GM19193 (cell line): ENCODE measurements around the gene ST6GALNAC2.
A peak's percentile ranks its signal among the peaks of the same experiment; 100 is the strongest.

Source experiments
- POLR2A ChIP-seq: IDR thresholded peaks from 4 replicates; pipeline ENCODE4 v1.6.1; 2011; ENCODE audit not compliant: insufficient read depth, insufficient read length; ENCODE audit errors: extremely low read depth

The ST6GALNAC2 gene

DNA sequence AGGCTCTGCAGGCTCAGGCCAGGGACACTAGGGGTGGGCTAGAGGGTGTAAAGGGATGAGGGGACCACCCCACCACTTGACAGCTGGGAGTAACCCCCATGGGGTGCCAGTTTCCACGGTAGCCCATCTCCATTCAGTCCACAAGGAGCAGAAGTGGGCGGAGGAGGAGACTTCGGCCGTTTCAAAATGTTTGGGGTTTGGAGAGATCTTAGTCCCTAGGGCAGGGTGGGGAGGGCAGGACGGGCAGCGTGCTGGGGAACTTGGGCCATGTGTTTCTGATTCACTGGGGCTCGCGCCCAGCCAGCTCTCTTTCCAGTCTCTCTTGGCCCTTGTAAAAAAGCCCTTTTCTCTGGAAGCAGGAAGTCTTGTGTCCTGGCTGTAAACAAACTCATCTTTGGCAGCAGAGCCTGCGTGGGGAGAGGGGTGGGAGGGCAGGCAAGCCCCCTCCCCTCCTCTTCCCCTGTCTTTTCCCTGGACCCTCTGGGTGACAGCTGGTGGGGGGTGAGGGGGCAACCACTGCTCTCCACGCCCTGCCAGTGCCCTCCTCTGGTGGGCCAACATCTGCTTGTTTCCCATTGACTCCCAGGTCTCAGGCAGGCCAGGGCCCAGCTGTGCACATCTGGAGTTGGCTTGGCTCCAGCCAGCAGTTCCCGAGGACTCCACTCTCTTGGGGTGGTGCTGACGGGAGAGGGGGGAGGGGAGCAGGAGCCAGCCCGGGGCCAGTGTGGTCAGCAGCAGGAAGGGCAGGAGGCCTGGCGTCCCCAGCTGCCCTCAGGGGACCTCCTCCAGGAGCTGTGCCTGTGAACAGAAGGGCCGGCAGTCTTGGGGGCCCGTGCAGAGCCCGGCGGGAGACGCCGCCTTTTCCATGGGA, 56.2 kb downstream of the ST6GALNAC2 start:
- TF ChIP-seq POLR2A, result no peak

DNA sequence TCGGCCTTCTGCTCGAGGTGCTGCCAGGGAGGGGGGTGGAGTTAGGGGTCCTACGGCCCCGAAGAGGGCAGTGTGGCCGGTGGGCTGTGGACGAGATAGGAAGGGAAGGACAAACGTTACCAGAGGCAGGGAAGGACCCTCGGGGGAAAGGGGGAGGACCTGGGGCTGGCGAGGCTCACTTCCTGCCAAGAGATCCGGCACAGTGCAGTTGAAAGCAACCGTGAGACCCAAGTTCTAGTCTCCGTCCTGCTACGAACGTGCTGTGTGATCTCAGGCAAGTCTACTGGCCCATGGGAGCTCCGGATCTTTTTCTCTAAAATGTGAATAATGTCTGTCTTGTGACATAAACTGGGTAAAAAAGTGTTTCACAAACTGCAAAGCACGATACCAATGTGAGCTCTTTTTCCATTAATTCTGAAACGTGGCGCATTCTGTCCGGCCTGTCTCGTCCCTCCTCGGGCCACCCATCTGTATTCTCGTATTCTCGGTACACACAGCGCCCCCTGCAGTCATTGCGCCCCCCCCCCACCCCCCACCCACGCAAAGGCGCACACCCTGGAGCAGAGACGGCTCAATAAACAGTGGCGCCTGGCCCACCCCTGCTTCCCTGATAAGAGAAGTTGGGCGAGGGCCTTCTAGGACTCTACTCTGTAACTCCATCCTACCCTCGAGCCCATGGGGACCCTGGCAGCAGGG, 57.0 kb downstream of the ST6GALNAC2 start:
- TF ChIP-seq POLR2A, result peak; percentile 31

DNA sequence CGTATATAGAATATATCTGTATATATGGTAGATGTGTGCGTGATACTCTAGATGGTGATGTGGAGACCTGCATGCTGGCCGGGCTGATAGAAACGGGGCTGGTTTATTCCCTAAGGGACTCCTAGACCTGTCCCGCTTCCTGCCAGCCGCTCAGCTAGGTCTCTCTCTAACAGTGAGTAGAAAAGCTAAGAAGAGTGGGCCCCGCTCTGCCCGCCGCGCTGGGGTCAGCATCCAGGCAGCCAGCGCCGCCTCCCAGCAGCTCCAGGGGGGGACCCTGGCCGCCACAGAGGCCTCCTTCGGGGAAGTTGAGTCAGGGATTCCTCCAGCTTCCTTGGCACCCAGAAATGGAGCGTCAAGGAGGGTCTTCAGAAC, 57.5 kb downstream of the ST6GALNAC2 start:
- no peak for TF ChIP-seq POLR2A

DNA sequence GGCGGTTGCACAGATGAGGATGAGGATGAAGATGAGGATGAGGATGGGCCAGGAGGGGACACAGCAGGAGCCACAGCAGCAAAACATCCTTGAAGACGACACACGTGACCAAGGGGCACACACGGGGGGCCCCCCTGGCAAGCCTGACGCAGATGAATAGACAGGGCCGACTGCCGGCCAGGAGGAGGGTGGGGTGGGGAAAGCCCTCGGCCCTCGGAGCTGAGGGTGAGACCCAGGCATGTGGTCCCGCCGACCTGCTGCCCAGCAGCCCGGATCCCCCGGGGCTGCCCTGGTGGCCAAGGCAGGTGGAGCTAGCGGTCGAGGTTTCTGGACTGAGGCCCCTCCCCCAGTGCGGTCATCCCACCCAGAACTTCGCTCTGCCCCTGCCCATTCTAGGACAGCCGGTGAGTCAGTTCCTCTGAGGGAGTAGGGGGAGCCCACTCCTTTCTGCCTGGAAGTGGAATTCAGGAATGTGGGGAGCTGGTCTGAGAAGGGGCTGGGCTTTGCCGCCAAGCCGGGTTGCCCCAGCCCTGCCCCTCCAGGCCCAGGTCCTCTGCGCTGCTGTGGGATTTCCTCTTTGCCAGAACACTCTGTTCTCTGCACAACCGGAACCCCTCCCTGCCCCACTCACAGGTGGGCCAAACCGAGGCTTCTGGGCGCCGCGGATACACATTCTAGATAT, 58.1 kb downstream of the ST6GALNAC2 start:
- TF ChIP-seq POLR2A, result no peak

DNA sequence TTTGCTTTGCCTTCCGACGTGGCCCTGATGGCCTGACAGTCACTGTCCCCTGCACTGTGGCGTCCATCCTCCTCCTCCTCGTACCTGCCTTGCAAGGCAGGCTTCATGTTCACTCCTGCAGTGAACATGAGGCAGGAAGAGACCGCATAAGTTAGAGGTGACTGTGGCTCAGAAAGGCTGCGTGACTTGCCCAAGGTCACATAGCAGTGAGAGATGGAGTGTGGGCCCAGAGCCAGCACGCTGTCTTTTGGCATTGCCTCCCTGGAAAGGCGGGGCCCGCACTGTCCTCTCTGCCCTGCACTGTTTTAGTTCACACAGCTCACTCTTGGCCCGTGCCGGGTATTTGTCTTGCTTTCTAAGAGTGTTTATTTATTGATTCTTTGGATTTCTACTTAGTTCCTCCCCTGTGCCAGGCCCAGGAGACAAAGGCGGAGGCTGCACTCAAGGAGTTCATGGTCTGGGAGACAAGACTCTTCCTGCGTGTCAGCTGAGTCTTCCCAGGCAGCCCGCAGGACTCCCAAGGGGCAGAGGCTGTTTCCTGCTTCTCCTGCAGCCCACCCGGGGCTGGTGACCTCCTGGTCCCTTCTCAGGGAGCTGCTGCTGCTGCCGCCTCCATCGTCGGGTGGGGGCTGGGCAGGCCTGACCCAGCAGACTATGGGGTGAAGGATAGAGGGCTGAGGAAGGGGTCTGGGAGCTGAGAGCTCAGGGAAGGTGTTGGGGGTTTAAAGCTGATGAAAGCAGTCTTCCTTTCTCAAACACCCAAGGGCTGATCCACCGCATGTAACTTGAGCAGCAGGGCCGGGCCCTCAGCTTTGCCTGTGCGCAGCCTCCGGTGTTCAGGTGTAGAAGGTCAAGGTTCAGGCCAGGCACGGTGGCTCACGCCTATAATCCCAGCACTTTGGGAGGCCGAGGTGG, 60.8 kb downstream of the ST6GALNAC2 start:
- TF ChIP-seq POLR2A, result no peak

DNA sequence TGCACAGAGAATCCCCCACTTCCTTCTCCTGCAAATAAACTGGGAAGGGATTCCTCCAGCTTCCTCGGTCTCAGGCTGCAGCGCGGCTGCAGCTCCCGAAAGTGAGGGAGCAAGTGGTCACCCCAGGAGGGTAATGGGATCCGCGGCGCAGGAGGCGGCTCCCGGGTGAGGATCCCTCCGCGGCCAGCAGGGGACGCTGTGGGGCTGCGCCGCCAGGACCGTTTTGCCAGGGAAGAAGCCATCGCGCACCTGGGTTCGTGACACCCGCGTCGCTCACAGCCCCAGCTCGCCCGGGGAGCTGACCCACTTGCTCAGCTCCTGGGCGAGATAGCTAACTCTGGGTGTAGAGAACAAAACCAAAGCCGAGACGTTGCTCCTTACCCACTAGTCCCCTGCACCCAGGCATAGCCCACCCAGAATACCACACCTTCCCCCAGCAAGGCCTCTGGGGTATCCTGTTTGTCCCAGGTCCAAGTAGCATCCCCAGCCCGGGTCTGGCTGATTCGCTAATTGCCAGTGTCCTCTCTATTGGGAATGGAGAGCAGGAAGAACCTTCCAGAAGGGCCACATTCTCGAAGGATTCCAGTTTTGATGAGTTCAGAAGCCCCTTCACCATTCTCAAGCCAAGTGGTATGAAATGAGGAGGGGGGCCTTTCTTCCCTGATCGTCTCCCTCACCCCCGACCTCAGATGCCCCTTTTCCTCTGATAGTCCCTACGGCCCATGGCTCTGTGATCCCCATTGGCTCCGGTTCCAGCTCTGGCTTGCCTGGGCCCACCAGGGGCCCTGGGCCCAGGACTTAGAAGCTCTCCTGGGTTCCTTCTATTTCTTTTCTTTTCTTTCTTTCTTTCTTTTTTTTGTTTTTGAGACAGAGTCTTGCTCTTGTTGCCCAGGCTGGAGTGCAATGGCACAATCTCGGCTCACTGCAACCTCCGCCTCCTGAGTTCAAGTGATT, 62.3 kb downstream of the ST6GALNAC2 start:
- TF ChIP-seq POLR2A, result no peak

DNA sequence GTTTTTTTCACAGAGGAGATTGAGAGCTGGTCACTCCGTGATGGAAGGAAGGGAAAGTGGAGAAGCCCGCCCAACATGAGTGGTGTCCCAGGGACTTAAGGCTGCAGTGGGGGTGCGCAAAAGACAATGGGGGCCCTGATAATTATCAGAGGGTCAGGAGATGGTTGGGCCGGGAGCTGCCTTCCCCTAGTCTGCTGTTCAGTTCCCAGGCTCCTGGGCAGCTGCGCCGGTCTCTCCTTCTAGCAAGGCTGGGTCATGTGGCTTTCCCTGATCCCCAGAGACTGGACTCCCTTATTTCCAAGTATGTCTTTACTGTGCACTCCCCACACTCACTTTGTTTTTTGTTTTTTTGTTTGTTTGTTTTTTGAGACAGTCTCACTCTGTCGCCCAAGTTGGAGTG, 64.4 kb downstream of the ST6GALNAC2 start:
- no peak for TF ChIP-seq POLR2A

DNA sequence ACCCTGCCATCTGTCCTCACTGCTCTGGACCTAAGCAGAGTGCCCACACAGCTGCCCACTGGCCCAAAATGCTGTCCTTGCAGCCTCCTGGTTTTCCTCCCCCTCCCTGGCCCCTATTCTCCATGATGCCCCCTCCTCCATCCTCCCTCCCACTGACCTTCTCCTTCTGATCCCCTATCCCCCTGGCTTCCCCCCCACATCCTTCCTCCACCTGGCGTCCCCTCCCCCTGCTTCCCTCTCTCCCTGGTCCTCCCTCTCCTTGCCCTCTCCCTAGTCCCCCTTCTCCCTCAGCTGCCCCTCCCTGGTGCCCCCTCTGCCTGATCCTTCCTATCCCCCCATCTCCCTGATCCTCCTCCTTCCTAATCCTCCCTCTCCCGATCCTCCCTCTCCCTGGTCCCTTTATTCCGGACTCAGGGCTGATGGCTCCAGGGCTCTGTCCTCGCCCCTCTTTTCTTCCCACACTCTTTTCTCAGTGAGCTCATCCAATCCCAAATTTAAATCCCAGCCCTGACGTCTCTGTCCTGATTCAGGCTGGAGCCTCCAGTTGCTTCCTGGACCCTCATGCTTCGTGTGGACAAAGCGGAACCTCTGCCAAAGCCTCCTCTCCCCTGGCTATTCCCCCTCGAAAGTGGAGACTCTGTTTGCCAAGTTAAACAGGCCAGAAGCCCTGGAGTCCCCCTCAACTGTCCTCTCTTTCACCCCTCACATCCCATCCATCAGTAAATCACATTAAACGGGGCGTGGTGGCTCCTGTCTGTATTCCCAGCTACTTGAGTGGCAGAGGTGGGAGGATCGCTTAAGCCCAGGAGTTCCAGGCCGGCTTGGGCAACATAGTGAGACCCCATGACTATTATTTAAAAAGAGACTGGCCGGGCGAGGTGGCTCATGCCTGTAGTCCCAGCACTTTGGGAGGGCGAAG, 66.4 kb downstream of the ST6GALNAC2 start:
- no peak for TF ChIP-seq POLR2A

DNA sequence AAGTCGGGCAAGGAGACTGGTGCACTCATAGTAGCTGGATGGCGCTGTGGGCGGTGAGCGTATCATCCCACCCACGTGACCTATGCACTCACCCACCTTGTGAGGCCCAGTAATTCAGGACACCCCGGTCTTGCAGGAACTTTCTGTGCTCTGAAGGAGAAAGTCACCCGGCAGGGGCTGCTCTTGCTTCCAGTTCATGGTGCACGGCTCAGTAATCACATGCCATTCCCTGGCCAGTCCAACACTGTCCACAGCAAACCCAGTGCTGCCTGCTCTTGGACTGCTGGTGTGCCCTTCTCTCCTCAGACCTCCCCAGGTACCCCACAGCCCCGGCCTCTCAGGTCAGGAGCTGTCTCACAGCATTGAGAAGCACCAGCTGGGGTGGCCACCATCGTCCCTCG, 68.0 kb downstream of the ST6GALNAC2 start:
- no peak for TF ChIP-seq POLR2A
